Esophagus squamous epithelium (tissue), 4 donors: ENCODE data around the gene PRSS50.

Experiments
- POLR2A ChIP-seq, 4 donors: fragments of 450-650 bp; IDR thresholded peaks; one replicate each; pipeline ENCODE4 v1.6.1; 2017; ENCODE audit warnings: antibody characterized with exemption in 4 of 4, mild to moderate bottlenecking in 4 of 4, moderate library complexity in 3 of 4
- TF ChIP-seq, protein P1 (sequence below), 6 experiments: fragments of 450-650 bp in 4 of 6; fragments of 200-600 bp in 2 of 6; sonication (generic) in 2 of 6; IDR thresholded peaks; one replicate each; pipeline ENCODE4 v1.5.1; 2016 to 2019; ENCODE audit warnings: antibody characterized with exemption in 6 of 6, mild to moderate bottlenecking in 4 of 6, moderate library complexity in 4 of 6

DNA sequence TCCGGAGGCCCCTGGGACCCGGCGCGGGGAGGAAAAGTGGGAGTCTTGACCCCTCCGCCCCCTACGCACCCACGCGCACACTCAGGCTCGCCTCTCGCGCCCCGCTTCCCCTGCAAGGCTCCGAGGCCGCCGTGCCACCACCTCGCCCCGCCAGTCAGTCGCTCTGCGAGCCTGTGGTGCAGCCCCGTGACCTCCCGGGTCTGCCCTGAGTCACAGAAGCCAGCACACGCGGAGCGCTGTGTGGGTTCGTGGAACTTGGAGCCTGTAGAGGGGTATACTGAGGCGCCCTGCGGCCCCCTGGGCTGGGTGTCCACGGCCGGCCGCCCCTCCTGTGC, 23.8 kb downstream of the PRSS50 start:
- no peak for TF ChIP-seq POLR2A (IDR thresholded peaks at IDR 0.05)
- TF ChIP-seq, protein P1, sequence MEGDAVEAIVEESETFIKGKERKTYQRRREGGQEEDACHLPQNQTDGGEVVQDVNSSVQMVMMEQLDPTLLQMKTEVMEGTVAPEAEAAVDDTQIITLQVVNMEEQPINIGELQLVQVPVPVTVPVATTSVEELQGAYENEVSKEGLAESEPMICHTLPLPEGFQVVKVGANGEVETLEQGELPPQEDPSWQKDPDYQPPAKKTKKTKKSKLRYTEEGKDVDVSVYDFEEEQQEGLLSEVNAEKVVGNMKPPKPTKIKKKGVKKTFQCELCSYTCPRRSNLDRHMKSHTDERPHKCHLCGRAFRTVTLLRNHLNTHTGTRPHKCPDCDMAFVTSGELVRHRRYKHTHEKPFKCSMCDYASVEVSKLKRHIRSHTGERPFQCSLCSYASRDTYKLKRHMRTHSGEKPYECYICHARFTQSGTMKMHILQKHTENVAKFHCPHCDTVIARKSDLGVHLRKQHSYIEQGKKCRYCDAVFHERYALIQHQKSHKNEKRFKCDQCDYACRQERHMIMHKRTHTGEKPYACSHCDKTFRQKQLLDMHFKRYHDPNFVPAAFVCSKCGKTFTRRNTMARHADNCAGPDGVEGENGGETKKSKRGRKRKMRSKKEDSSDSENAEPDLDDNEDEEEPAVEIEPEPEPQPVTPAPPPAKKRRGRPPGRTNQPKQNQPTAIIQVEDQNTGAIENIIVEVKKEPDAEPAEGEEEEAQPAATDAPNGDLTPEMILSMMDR (IDR thresholded peaks at IDR 0.05) = no peak
